ENCODE results near the gene SLC51A.
"Not testable (repeated sequence)": the region's sequence is repeated elsewhere in the genome, so short reads cannot be mapped to it uniquely, and the experiment has no call there.

SLC51A gene

DNA sequence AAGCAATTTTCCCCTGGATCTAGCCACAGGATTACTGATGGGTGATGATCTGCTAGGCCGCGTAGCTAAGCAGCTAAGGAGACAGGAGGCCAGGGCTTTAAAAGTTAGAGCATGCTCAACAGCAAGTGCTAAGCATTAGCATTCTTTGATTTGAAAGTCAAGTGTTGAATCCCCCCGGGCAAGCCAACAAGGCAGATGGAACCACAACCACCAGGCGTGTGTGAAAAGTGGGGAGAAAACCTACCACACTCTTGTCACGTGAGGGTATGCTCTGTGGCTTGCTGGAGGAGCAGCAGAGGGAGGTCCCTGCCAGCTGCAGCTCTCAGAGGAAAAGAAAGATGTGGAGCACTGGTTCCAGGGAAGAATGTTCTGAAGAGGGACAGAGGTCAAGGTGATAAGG lies 20.9 kb downstream of the SLC51A start:
- FAIRE-seq = peak; percentile 40
- no peak for DNase-seq (ENCODE audit: insufficient read length, low spot score)
- TF ChIP-seq TAF1 (IDR thresholded peaks at IDR 0.05; ENCODE audit: low read depth, low read length) = no peak
- TF ChIP-seq POU2F2 (IDR thresholded peaks at IDR 0.05; ENCODE audit: low read depth, low read length) = no peak
- no peak for TF ChIP-seq PAX5 (IDR thresholded peaks at IDR 0.05; ENCODE audit: insufficient read depth, low read length, severe bottlenecking)
- TF ChIP-seq POLR2A (IDR thresholded peaks at IDR 0.05; ENCODE audit: low read depth, low read length) = no peak
- no peak for TF ChIP-seq POLR2AphosphoS5 (IDR thresholded peaks at IDR 0.05; ENCODE audit: low read depth, low read length)
- TF ChIP-seq SPI1 (IDR thresholded peaks at IDR 0.05; ENCODE audit: low read depth, low read length) = no peak

DNA sequence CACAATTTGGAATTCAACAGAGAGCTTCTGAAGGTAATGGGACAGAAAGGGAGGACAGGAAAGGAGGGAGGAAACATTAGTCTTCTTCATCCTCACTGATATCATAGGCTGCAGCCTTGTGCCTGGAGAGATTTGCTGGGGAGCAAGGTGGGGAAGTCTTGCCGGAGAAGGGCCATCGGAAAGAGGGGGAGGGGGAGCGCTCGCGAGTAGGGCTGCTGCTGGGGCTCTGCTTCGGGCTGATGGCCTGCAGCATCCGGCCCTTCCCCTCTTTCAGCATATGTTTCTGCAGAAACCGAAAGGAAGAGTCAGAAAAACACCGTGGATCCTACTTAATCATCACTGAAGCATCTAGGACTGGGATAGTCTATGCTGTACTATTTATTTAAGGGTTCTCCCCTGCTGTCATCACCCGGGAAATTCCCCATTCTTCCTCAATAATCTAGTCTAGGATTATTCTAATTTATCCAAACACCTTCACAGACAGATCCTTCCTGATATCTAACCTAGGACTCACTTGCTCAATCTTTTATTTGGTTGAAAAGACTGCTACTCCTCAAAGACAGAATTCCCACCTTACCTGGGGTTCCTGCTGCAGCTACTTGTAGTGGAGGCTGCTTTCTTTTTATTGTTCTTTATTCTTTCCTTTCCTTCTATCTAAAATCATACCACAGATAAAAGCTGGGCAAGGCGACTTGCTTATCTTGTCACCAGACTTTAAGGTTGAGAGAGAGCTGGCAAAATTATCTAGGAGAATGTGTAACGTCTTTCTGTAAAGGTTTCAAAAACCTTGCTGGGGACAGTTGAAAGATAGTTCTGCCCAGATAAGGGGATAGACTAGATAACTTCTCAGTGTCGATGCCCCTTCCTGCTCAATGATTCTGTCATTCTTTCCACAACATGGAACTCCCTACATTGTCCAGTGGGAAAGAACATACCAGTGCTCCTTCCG lies 22.6 kb downstream of the SLC51A start:
- no peak for FAIRE-seq
- DNase-seq (ENCODE audit: insufficient read length, low spot score) = no peak
- TF ChIP-seq TAF1 (IDR thresholded peaks at IDR 0.05; ENCODE audit: low read depth, low read length) (no peak), POU2F2 (IDR thresholded peaks at IDR 0.05; ENCODE audit: low read depth, low read length) (no peak), POLR2A (IDR thresholded peaks at IDR 0.05; ENCODE audit: low read depth, low read length) (no peak), SPI1 (IDR thresholded peaks at IDR 0.05; ENCODE audit: low read depth, low read length) (no peak), POLR2AphosphoS5 (IDR thresholded peaks at IDR 0.05; ENCODE audit: low read depth, low read length) (no peak), PAX5 (IDR thresholded peaks at IDR 0.05; ENCODE audit: insufficient read depth, low read length, severe bottlenecking) (no peak)

DNA sequence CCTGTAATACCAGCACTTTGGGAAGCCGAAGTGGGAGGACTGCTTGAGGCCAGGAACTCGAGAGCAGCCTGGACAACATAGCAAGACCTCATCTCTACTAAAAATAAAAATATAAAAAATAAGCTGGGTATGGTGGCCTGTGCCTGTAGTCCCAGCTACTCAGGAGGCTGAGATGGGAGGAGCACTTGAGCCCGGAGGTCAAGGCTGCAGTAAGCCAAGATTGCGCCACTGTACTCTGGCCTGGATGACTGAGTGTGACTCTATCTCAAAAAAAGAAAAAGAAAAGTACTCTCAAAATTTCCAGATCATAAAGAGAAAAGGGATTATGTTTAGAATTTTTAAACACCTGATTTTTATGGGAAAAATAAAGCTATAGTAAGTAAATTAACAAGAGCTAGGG lies 24.1 kb downstream of the SLC51A start:
- FAIRE-seq = no peak
- no peak for TF ChIP-seq POU2F2 (IDR thresholded peaks at IDR 0.05; ENCODE audit: low read depth, low read length)
- TF ChIP-seq POLR2A (IDR thresholded peaks at IDR 0.05; ENCODE audit: low read depth, low read length) = no peak
- no peak for TF ChIP-seq SPI1 (IDR thresholded peaks at IDR 0.05; ENCODE audit: low read depth, low read length)
- TF ChIP-seq PAX5 (IDR thresholded peaks at IDR 0.05; ENCODE audit: insufficient read depth, low read length, severe bottlenecking) = no peak
- TF ChIP-seq TAF1 (IDR thresholded peaks at IDR 0.05; ENCODE audit: low read depth, low read length) = no peak
- no peak for TF ChIP-seq POLR2AphosphoS5 (IDR thresholded peaks at IDR 0.05; ENCODE audit: low read depth, low read length)
- no peak for DNase-seq (ENCODE audit: insufficient read length, low spot score)

DNA sequence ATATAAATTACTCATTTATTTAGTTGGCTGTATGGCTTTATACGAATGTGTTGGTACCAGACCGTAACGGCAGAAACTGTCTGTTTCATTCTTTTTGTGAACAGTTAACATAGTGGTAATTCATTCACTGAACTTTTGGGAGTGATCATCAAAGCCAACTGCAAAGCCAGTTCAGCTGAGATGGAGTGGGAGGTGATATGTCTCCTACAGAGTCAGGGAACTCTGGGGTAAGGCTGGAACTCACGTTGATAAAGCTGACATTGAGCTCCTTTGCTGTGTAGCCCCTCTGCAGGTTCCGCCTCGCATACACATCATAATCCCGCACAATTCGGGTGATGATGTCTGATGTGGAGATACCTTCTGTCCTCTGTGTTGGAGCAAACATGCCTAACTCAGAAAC lies 25.4 kb downstream of the SLC51A start:
- DNase-seq (ENCODE audit: insufficient read length, low spot score) (no peak), FAIRE-seq (no peak)
- TF ChIP-seq POLR2AphosphoS5 (IDR thresholded peaks at IDR 0.05; ENCODE audit: low read depth, low read length) (no peak), SPI1 (IDR thresholded peaks at IDR 0.05; ENCODE audit: low read depth, low read length) (no peak)

DNA sequence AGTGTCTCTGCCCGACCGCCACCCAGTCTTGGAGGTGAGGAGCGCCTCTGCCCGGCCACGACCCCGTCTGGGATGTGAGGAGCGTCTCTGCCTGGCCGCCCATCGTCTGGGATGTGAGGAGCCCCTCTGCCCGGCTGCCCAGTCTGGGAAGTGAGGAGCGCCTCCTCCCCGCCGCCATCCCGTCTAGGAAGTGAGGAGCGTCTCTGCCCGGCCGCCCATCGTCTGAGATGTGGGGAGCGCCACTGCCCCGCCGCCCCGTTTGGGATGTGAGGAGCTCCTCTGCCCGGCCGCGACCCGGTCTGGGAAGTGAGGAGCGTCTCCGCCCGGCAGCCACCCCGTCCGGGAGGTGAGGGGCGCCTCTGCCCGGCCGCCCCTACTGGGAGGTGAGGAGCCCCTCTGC lies 27.8 kb downstream of the SLC51A start:
- not testable (repeated sequence) for DNase-seq (ENCODE audit: insufficient read length, low spot score); FAIRE-seq

DNA sequence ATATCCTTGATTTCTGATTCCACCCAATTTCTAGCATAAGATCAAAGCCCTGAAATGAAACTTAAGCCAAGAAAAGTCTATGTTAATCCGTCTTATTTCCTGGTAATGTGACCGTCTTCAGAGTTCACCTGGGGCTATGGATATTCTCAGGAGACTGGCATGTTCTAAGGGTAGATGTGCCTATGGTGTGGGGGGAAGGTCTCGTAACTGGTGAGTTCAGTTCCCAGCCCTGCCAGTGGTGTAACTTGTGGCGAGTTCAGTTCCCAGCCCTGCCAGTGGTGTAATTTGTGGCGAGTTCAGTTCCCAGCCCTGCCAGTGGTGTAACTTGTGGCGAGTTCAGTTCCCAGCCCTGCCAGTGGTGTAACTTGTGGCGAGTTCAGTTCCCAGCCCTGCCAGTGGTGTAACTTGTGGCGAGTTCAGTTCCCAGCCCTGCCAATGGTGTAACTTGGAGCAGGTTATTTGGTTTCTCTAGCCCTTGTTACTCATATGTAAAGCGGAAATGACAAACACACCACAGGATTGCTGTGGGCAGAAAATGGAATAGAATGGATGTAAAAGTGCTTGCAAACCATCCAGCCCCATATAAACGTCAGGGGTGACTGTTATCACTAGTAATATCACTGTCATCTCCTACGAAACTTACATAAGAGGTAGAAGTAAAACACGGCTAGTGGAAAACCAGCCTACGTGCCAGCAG lies 30.4 kb downstream of the SLC51A start:
- DNase-seq (ENCODE audit: insufficient read length, low spot score) (no peak), FAIRE-seq (no peak)
- TF ChIP-seq POLR2AphosphoS5 (IDR thresholded peaks at IDR 0.05; ENCODE audit: low read depth, low read length) (no peak), POLR2A (IDR thresholded peaks at IDR 0.05; ENCODE audit: low read depth, low read length) (no peak), SPI1 (IDR thresholded peaks at IDR 0.05; ENCODE audit: low read depth, low read length) (no peak), POU2F2 (IDR thresholded peaks at IDR 0.05; ENCODE audit: low read depth, low read length) (no peak), TAF1 (IDR thresholded peaks at IDR 0.05; ENCODE audit: low read depth, low read length) (no peak), PAX5 (IDR thresholded peaks at IDR 0.05; ENCODE audit: insufficient read depth, low read length, severe bottlenecking) (no peak)

DNA sequence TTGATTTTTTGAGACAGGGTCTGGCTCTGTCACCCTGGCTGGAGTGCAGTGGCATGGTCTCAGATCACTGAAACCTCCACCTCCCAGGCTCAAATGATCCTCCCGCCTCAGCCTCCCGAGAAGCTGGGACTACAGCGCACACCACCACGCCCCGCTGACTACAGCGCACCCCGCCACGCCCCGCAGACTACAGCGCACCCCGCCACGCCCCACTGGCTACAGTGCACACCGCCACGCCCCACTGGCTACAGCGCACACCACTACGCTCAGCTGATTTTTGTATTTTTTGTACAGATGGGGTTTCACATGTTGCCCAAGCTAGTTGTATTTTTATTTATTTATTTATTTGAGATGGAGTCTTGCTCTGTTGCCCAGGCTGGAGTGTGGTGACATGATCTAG lies 35.6 kb downstream of the SLC51A start:
- TF ChIP-seq TAF1 (IDR thresholded peaks at IDR 0.05; ENCODE audit: low read depth, low read length) (no peak), SPI1 (IDR thresholded peaks at IDR 0.05; ENCODE audit: low read depth, low read length) (no peak), PAX5 (IDR thresholded peaks at IDR 0.05; ENCODE audit: insufficient read depth, low read length, severe bottlenecking) (peak; percentile 56), POLR2A (IDR thresholded peaks at IDR 0.05; ENCODE audit: low read depth, low read length) (no peak), POU2F2 (IDR thresholded peaks at IDR 0.05; ENCODE audit: low read depth, low read length) (no peak)
- DNase-seq (ENCODE audit: insufficient read length, low spot score) (no peak), FAIRE-seq (no peak)

DNA sequence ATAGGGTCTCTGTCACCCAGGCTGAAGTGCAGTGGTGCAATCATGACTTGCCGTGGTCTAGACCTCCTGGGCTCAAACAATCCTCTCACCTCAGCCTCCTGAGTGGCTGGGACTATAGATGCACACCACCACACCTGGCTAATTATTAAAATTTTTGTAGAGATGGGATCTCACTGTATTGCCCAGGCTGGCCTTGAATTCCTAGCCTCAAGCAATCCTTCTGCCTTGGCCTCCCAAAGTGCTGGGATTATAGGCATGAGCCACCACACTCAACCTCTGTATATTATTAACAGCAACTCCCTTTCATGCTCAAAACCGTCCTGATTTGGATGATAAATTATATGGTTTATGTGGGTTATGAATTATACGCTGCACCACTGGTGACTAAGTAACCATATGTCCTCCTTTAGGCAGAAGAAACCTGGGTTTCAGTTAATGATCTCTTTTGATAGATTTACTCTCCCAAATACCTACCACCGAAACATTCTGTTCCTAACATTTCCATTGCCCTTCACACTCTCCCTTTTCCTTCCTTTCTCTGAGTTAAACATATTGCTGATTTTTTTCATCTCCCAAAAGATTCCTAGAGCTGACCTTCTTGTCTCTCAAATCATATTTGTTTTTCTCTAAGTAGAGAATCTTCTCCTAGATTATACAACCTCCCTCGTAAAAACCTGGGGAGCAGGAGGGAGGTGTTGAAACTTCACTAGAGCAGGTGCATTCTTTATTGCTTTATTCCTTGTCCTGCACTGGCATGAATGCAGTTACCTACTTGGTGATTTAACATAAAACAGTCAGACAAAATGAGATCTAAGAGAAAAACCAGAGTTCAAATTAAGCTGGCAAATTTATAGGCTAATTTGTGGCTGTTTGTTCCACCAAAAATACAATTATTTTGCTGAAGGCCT lies 38.3 kb downstream of the SLC51A start:
- FAIRE-seq = no peak
- TF ChIP-seq POU2F2 (IDR thresholded peaks at IDR 0.05; ENCODE audit: low read depth, low read length) = no peak
- no peak for TF ChIP-seq PAX5 (IDR thresholded peaks at IDR 0.05; ENCODE audit: insufficient read depth, low read length, severe bottlenecking)
- TF ChIP-seq POLR2A (IDR thresholded peaks at IDR 0.05; ENCODE audit: low read depth, low read length) = no peak
- no peak for TF ChIP-seq TAF1 (IDR thresholded peaks at IDR 0.05; ENCODE audit: low read depth, low read length)
- no peak for TF ChIP-seq SPI1 (IDR thresholded peaks at IDR 0.05; ENCODE audit: low read depth, low read length)
- no peak for TF ChIP-seq POLR2AphosphoS5 (IDR thresholded peaks at IDR 0.05; ENCODE audit: low read depth, low read length)
- no peak for DNase-seq (ENCODE audit: insufficient read length, low spot score)

DNA sequence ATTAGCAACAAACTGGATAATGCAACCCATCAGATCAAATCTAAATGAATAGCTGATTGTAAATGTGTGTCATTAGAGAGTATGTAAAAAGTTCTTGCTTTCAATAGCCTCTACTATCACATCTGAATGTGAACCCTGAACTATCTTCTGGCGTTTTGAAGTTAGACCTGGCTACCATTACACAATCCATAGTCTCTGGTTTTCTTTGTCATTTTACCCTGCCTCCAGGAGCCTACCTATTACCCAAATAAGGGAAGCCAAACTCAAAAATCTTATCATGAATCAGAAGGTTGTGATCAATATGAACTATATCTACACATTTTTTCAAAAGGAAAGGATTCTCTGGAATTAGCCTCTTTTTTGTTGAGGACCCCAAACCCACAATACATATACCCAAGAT lies 39.4 kb downstream of the SLC51A start:
- TF ChIP-seq SPI1 (IDR thresholded peaks at IDR 0.05; ENCODE audit: low read depth, low read length) = no peak
- no peak for TF ChIP-seq POLR2AphosphoS5 (IDR thresholded peaks at IDR 0.05; ENCODE audit: low read depth, low read length)
- TF ChIP-seq POU2F2 (IDR thresholded peaks at IDR 0.05; ENCODE audit: low read depth, low read length) = no peak
- TF ChIP-seq POLR2A (IDR thresholded peaks at IDR 0.05; ENCODE audit: low read depth, low read length) = no peak
- no peak for TF ChIP-seq PAX5 (IDR thresholded peaks at IDR 0.05; ENCODE audit: insufficient read depth, low read length, severe bottlenecking)
- no peak for TF ChIP-seq TAF1 (IDR thresholded peaks at IDR 0.05; ENCODE audit: low read depth, low read length)
- DNase-seq (ENCODE audit: insufficient read length, low spot score) (no peak), FAIRE-seq (no peak)
